Lower leg skin (tissue), 3 donors: ENCODE data around the gene OR8B8.

Experiments used
- POLR2A ChIP-seq, 2 donors: fragments of 450-650 bp; IDR thresholded peaks; one replicate each; pipeline ENCODE4 v1.6.1; 2016 to 2017; ENCODE audit warnings: antibody characterized with exemption in 2 of 2, mild to moderate bottlenecking in 1 of 2, moderate library complexity in 1 of 2
- TF ChIP-seq, protein P1 (sequence below), 3 donors: fragments of 450-650 bp; IDR thresholded peaks; one replicate each; pipeline ENCODE4 v1.5.1; 2016; ENCODE audit warnings: antibody characterized with exemption in 3 of 3, mild to moderate bottlenecking in 3 of 3, moderate library complexity in 2 of 3

DNA sequence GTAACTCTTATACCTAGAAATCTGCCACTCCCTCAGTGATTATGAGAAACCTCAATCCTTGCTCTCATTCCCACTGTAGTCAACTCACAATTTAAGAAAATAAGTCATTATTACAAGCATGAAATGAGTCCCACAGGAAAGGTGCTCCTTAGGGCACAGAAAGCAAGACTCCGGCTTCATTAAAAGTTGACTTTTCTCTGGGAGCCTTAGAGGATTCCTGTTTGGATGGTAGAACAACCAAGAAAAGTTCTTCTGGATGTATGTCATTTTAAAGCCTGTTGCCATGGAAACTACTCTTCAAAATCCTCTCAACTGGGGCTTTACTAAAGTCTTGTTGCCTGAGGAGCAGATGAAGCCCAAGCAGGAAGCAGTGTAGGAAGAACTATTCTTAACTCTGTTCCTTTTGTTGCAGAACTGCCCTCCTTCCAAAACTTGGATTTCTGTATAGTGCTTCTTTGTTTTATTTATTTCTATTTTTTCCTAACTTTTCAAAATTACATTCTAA, at the start of gene OR8B8:
- TF ChIP-seq, protein P1, sequence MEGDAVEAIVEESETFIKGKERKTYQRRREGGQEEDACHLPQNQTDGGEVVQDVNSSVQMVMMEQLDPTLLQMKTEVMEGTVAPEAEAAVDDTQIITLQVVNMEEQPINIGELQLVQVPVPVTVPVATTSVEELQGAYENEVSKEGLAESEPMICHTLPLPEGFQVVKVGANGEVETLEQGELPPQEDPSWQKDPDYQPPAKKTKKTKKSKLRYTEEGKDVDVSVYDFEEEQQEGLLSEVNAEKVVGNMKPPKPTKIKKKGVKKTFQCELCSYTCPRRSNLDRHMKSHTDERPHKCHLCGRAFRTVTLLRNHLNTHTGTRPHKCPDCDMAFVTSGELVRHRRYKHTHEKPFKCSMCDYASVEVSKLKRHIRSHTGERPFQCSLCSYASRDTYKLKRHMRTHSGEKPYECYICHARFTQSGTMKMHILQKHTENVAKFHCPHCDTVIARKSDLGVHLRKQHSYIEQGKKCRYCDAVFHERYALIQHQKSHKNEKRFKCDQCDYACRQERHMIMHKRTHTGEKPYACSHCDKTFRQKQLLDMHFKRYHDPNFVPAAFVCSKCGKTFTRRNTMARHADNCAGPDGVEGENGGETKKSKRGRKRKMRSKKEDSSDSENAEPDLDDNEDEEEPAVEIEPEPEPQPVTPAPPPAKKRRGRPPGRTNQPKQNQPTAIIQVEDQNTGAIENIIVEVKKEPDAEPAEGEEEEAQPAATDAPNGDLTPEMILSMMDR (IDR thresholded peaks at IDR 0.05) = no peak
- no peak for TF ChIP-seq POLR2A (IDR thresholded peaks at IDR 0.05)
